WTC11 (cell line): ENCODE results near the gene ENO1. TPM values are rescaled to one million over a fixed set of nuclear protein-coding genes. Genes with fewer than 3 reads are reported as not detected.
A peak's percentile ranks its signal among the peaks of the same experiment; 100 is the strongest.

Experiments used
- ATAC-seq: fragments of 200-7000 bp; cut with Tn5 transposase; 2 replicates; pipeline ENCODE4 v1.10.0; 2021; ENCODE audit warnings: mild to moderate bottlenecking, moderate library complexity
- CTCF ChIA-PET: fragments of 300-600 bp; sonication (Branson Sonifier 250); formaldehyde crosslinking; loops from one replicate; lab custom pipeline; 2021; ENCODE audit warnings: antibody characterized with exemption; lab: Charles Lee
- POLR2A ChIA-PET: fragments of 350-600 bp; sonication (Branson Sonifier 250); formaldehyde crosslinking; loops from one replicate; lab custom pipeline; 2021; ENCODE audit warnings: antibody characterized with exemption; lab: Charles Lee
- DNase-seq: peaks from one replicate; pipeline ENCODE4 v3.0.0; 2021; ENCODE audit warnings: low spot score
- H3K27ac Mint-ChIP-seq: 2 replicates; pipeline ENCODE4 v1.8.0; 2021; ENCODE audit warnings: mixed read lengths
- H3K27me3 Mint-ChIP-seq: 2 replicates; pipeline ENCODE4 v1.8.0; 2021; ENCODE audit warnings: low read depth, mild to moderate bottlenecking, moderate library complexity, mixed read lengths
- H3K36me3 Mint-ChIP-seq: 2 replicates; pipeline ENCODE4 v1.8.0; 2021; ENCODE audit warnings: mixed read lengths
- H3K4me1 Mint-ChIP-seq: 2 replicates; pipeline ENCODE4 v1.8.0; 2022; ENCODE audit warnings: mixed read lengths
- H3K4me3 Mint-ChIP-seq: 2 replicates; pipeline ENCODE4 v1.8.0; 2021; ENCODE audit warnings: mild to moderate bottlenecking, moderate library complexity, mixed read lengths
- H3K9me3 Mint-ChIP-seq: 2 replicates; pipeline ENCODE4 v1.8.0; 2021; ENCODE audit warnings: mixed read lengths
- FOXK1 ChIP-seq: sonication (generic); formaldehyde crosslinking; IDR thresholded peaks from 2 replicates; pipeline ENCODE4 v1.8.0; 2022; ENCODE audit warnings: mild to moderate bottlenecking, moderate library complexity, missing genetic modification reagents
- GABPB1 ChIP-seq: sonication (generic); formaldehyde crosslinking; IDR thresholded peaks from 2 replicates; pipeline ENCODE4 v1.8.1; 2023; ENCODE audit warnings: mild to moderate bottlenecking, missing genetic modification reagents
- GTF2I ChIP-seq: fragments of 250-450 bp; sonication (Bioruptor Pico); conservative IDR thresholded peaks from 2 replicates; pipeline ENCODE4 v1.4.0; 2021; ENCODE audit warnings: mild to moderate bottlenecking
- JAZF1 ChIP-seq: fragments of 250-450 bp; sonication (Bioruptor Pico); IDR thresholded peaks from 2 replicates; pipeline ENCODE4 v1.9.0; 2021; ENCODE audit warnings: moderate library complexity, mild to moderate bottlenecking, inconsistent platforms
- MXD4 ChIP-seq: fragments of 250-450 bp; sonication (Bioruptor Pico); IDR thresholded peaks from 2 replicates; pipeline ENCODE4 v1.8.0; 2021; ENCODE audit warnings: mild to moderate bottlenecking, moderate library complexity, borderline replicate concordance
- NFE2L1 ChIP-seq: sonication (generic); formaldehyde crosslinking; IDR thresholded peaks from 2 replicates; pipeline ENCODE4 v1.8.1; 2023; ENCODE audit warnings: missing genetic modification reagents
- SMAD3 ChIP-seq: sonication (generic); formaldehyde crosslinking; IDR thresholded peaks from 2 replicates; pipeline ENCODE4 v1.8.0; 2022; ENCODE audit warnings: missing genetic modification reagents, mild to moderate bottlenecking, borderline replicate concordance
- TP53 ChIP-seq: sonication (generic); formaldehyde crosslinking; IDR thresholded peaks from 2 replicates; pipeline ENCODE4 v1.8.1; 2023; ENCODE audit warnings: mild to moderate bottlenecking, missing genetic modification reagents
- total RNA-seq: library from RNA; stranded (reverse); gene quantifications from 3 replicates; pipeline ENCODE4 v1.2.3, GENCODE V29; 2021
- TF ChIP-seq, protein P1 (sequence below): sonication (generic); formaldehyde crosslinking; IDR thresholded peaks from 2 replicates; pipeline ENCODE4 v1.8.0; 2023; ENCODE audit warnings: missing genetic modification reagents, mild to moderate bottlenecking, borderline replicate concordance
- TF ChIP-seq, protein P2 (sequence below): sonication (generic); formaldehyde crosslinking; IDR thresholded peaks from 2 replicates; pipeline ENCODE4 v1.8.1; 2023; ENCODE audit warnings: mild to moderate bottlenecking, missing genetic modification reagents
- TF ChIP-seq, protein P3 (sequence below): sonication (generic); formaldehyde crosslinking; IDR thresholded peaks from 2 replicates; pipeline ENCODE4 v1.8.0; 2022; ENCODE audit warnings: mild to moderate bottlenecking, missing genetic modification reagents
- TF ChIP-seq, protein P4 (sequence below): fragments of 250-450 bp; sonication (Bioruptor Pico); IDR thresholded peaks from 2 replicates; pipeline ENCODE4 v1.9.0; 2021; ENCODE audit warnings: mild to moderate bottlenecking
- TF ChIP-seq, protein P5 (sequence below): sonication (generic); formaldehyde crosslinking; IDR thresholded peaks from 2 replicates; pipeline ENCODE4 v1.8.0; 2022; ENCODE audit warnings: mild to moderate bottlenecking, missing genetic modification reagents
- TF ChIP-seq, protein P6 (sequence below): sonication (generic); formaldehyde crosslinking; IDR thresholded peaks from 2 replicates; pipeline ENCODE4 v1.8.1; 2022; ENCODE audit warnings: mild to moderate bottlenecking, missing genetic modification reagents, moderate library complexity, borderline replicate concordance

ENO1 gene
- total RNA-seq, 1 experiment from 2014 or later: 1,978 TPM

DNA sequence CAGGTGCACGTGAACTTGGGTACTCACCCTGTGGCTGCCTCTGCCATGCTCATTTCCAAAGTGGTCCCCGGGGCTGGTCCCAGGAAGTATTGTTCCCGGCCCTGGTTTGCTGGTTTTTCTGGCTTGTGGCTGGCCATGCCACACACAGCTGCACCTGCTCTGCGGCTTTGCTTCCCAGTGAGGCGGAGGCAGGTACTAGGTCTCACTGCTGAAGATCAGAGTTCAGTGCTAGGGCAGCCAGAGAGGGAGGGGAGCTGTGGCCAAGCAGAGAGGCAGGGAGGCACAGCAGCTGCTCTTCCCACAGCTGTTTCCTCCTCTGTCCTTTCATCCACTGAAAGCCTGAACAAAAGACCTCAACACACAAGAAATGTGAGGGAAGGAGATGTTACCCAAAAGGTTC is 30.5 kb downstream of the ENO1 start (continued):
- TF ChIP-seq, protein P1, sequence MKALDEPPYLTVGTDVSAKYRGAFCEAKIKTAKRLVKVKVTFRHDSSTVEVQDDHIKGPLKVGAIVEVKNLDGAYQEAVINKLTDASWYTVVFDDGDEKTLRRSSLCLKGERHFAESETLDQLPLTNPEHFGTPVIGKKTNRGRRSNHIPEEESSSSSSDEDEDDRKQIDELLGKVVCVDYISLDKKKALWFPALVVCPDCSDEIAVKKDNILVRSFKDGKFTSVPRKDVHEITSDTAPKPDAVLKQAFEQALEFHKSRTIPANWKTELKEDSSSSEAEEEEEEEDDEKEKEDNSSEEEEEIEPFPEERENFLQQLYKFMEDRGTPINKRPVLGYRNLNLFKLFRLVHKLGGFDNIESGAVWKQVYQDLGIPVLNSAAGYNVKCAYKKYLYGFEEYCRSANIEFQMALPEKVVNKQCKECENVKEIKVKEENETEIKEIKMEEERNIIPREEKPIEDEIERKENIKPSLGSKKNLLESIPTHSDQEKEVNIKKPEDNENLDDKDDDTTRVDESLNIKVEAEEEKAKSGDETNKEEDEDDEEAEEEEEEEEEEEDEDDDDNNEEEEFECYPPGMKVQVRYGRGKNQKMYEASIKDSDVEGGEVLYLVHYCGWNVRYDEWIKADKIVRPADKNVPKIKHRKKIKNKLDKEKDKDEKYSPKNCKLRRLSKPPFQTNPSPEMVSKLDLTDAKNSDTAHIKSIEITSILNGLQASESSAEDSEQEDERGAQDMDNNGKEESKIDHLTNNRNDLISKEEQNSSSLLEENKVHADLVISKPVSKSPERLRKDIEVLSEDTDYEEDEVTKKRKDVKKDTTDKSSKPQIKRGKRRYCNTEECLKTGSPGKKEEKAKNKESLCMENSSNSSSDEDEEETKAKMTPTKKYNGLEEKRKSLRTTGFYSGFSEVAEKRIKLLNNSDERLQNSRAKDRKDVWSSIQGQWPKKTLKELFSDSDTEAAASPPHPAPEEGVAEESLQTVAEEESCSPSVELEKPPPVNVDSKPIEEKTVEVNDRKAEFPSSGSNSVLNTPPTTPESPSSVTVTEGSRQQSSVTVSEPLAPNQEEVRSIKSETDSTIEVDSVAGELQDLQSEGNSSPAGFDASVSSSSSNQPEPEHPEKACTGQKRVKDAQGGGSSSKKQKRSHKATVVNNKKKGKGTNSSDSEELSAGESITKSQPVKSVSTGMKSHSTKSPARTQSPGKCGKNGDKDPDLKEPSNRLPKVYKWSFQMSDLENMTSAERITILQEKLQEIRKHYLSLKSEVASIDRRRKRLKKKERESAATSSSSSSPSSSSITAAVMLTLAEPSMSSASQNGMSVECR: no peak
- TF ChIP-seq SMAD3 (CRISPR knock-in tag): no peak
- no peak for TF ChIP-seq NFE2L1
- TF ChIP-seq TP53 (CRISPR knock-in tag): no peak
- no peak for TF ChIP-seq MXD4
- TF ChIP-seq, protein P2, sequence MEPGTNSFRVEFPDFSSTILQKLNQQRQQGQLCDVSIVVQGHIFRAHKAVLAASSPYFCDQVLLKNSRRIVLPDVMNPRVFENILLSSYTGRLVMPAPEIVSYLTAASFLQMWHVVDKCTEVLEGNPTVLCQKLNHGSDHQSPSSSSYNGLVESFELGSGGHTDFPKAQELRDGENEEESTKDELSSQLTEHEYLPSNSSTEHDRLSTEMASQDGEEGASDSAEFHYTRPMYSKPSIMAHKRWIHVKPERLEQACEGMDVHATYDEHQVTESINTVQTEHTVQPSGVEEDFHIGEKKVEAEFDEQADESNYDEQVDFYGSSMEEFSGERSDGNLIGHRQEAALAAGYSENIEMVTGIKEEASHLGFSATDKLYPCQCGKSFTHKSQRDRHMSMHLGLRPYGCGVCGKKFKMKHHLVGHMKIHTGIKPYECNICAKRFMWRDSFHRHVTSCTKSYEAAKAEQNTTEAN (CRISPR knock-in tag): no peak
- TF ChIP-seq, protein P3, sequence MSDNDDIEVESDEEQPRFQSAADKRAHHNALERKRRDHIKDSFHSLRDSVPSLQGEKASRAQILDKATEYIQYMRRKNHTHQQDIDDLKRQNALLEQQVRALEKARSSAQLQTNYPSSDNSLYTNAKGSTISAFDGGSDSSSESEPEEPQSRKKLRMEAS: no peak
- TF ChIP-seq, protein P4, sequence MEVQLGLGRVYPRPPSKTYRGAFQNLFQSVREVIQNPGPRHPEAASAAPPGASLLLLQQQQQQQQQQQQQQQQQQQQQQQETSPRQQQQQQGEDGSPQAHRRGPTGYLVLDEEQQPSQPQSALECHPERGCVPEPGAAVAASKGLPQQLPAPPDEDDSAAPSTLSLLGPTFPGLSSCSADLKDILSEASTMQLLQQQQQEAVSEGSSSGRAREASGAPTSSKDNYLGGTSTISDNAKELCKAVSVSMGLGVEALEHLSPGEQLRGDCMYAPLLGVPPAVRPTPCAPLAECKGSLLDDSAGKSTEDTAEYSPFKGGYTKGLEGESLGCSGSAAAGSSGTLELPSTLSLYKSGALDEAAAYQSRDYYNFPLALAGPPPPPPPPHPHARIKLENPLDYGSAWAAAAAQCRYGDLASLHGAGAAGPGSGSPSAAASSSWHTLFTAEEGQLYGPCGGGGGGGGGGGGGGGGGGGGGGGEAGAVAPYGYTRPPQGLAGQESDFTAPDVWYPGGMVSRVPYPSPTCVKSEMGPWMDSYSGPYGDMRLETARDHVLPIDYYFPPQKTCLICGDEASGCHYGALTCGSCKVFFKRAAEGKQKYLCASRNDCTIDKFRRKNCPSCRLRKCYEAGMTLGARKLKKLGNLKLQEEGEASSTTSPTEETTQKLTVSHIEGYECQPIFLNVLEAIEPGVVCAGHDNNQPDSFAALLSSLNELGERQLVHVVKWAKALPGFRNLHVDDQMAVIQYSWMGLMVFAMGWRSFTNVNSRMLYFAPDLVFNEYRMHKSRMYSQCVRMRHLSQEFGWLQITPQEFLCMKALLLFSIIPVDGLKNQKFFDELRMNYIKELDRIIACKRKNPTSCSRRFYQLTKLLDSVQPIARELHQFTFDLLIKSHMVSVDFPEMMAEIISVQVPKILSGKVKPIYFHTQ (CRISPR knock-in tag): no peak
- TF ChIP-seq GTF2I: no peak
- TF ChIP-seq, protein P5, sequence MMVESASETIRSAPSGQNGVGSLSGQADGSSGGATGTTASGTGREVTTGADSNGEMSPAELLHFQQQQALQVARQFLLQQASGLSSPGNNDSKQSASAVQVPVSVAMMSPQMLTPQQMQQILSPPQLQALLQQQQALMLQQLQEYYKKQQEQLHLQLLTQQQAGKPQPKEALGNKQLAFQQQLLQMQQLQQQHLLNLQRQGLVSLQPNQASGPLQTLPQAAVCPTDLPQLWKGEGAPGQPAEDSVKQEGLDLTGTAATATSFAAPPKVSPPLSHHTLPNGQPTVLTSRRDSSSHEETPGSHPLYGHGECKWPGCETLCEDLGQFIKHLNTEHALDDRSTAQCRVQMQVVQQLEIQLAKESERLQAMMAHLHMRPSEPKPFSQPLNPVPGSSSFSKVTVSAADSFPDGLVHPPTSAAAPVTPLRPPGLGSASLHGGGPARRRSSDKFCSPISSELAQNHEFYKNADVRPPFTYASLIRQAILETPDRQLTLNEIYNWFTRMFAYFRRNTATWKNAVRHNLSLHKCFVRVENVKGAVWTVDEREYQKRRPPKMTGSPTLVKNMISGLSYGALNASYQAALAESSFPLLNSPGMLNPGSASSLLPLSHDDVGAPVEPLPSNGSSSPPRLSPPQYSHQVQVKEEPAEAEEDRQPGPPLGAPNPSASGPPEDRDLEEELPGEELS (CRISPR knock-in tag): no peak
- TF ChIP-seq, protein P6, sequence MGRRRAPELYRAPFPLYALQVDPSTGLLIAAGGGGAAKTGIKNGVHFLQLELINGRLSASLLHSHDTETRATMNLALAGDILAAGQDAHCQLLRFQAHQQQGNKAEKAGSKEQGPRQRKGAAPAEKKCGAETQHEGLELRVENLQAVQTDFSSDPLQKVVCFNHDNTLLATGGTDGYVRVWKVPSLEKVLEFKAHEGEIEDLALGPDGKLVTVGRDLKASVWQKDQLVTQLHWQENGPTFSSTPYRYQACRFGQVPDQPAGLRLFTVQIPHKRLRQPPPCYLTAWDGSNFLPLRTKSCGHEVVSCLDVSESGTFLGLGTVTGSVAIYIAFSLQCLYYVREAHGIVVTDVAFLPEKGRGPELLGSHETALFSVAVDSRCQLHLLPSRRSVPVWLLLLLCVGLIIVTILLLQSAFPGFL: no peak
- no peak for TF ChIP-seq FOXK1 (CRISPR knock-in tag)

DNA sequence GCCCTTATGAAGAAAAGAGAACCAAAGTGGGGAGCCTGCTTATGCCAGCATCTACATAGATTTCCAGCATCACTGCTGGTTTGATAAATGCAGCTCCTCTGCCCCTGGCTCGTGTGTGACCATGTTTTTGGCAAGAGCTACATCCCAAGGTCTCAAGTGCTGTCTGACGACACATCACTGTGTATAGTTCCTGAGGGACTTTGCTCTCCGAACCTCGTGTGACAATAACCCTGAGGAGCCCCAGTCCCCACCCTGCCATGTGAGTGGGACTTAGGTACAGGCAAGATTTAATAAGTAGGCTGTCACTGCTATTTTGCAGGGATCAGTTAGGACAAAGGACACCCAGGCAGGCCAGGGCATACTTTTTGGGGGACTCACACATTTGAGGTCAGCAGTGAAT is 32.2 kb downstream of the ENO1 start:
- H3K36me3 Mint-ChIP-seq: no peaks in the 10 kb centered on the region; the same call in 1 of the 2 replicates
- no peak overlapping the region for H3K4me3 Mint-ChIP-seq
- peaks cover 10% of the 10 kb centered on the region; the same call in 1 of the 2 replicates for H3K4me1 Mint-ChIP-seq
- CTCF ChIA-PET: interaction anchor here (1.1 to 1.3 kb wide), 2 partner anchors 13 to 21 kb away, joined by 3 read pairs; no protein-coding TSS in a partner anchor
- no peak overlapping the region for H3K27ac Mint-ChIP-seq
- DNase-seq: no peak
- TF ChIP-seq GABPB1 (peak; percentile 57), JAZF1 (no peak)
- peaks cover 1% of the 10 kb centered on the region; the same call in 1 of the 2 replicates for H3K9me3 Mint-ChIP-seq
- POLR2A ChIA-PET: no interaction called here
- no peaks in the 10 kb centered on the region; the same call in 1 of the 2 replicates for H3K27me3 Mint-ChIP-seq
- no peak for ATAC-seq
